ENCODE data around the gene PDE9A. TPM values are rescaled to one million over a fixed set of nuclear protein-coding genes. Genes with fewer than 3 reads are reported as not detected.

Gene PDE9A
- total and polyA plus RNA-seq, 2 experiments from 2014 or later: 14.3 to 19.6 TPM

GRCh38 chr21:42680058-42680330 is 26.6 kb downstream of the PDE9A start:
- WGBS (ENCODE audit: low lambda C conversion rate, missing lambda C conversion rate): 92% methylated on average over 7 of the region's 7 CpGs
- no peaks in the 10 kb centered on the region for H4K20me1 ChIP-seq (ENCODE audit: insufficient read depth, poor library complexity, severe bottlenecking)
- TF ChIP-seq EZH2 (IDR thresholded peaks at IDR 0.05; ENCODE audit: borderline replicate concordance): no peak

GRCh38 chr21:42680429-42680828 is 27.0 kb downstream of the PDE9A start:
- no peak overlapping the region for H3K27ac ChIP-seq
- H3K4me3 ChIP-seq: no peak overlapping the region
- H3K36me3 ChIP-seq (replicated peaks; ENCODE audit: insufficient read depth, low read depth): no peaks in the 10 kb centered on the region
- no peaks in the 10 kb centered on the region for H3K9me2 ChIP-seq (replicated peaks; ENCODE audit: insufficient read depth)
- peaks cover 12% of the 10 kb centered on the region for H3K4me1 ChIP-seq (ENCODE audit: insufficient read depth)
- TF ChIP-seq EZH2phosphoT487 (IDR thresholded peaks at IDR 0.05; ENCODE audit: low read depth, severe bottlenecking, unreplicated experiment) (no peak), CTCF (IDR thresholded peaks at IDR 0.05; ENCODE audit: poor library complexity) (no peak), EZH2 (IDR thresholded peaks at IDR 0.05; ENCODE audit: borderline replicate concordance) (no peak)
- no peaks in the 10 kb centered on the region for H4K20me1 ChIP-seq (ENCODE audit: insufficient read depth, poor library complexity, severe bottlenecking)
- no peak overlapping the region for H2AFZ ChIP-seq
- H3K27me3 ChIP-seq: no peaks in the 10 kb centered on the region
- H3K79me2 ChIP-seq: peaks cover 8% of the 10 kb centered on the region
- H3K9me3 ChIP-seq (ENCODE audit: low read depth): no peaks in the 10 kb centered on the region
- DNase-seq (ENCODE audit: low spot score): no peak
- H3K4me2 ChIP-seq: no peak overlapping the region
- 95% methylated on average over 10 of the region's 11 CpGs for WGBS (ENCODE audit: low lambda C conversion rate, missing lambda C conversion rate)

More at GRCh38 chr21:42680058-42680330, 26.6 kb downstream of the PDE9A start:
- Histone ChIP-seq H3K4me1 (ENCODE audit: insufficient read depth) (peaks cover 16% of the 10 kb centered on the region), H3K4me2 (no peak overlapping the region), H3K9me3 (ENCODE audit: low read depth) (no peaks in the 10 kb centered on the region), H3K27ac (no peak overlapping the region), H3K36me3 (replicated peaks; ENCODE audit: insufficient read depth, low read depth) (no peaks in the 10 kb centered on the region), H3K79me2 (peaks cover 11% of the 10 kb centered on the region), H3K9me2 (replicated peaks; ENCODE audit: insufficient read depth) (no peaks in the 10 kb centered on the region), H2AFZ (no peak overlapping the region), H3K27me3 (no peaks in the 10 kb centered on the region), H3K4me3 (no peak overlapping the region)
- no peak for DNase-seq (ENCODE audit: low spot score)

- Histone ChIP-seq H2AFZ (no peak overlapping the region), H4K20me1 (ENCODE audit: insufficient read depth, poor library complexity, severe bottlenecking) (no peaks in the 10 kb centered on the region), H3K4me2 (no peak overlapping the region), H3K4me3 (no peak overlapping the region), H3K9me3 (ENCODE audit: low read depth) (no peaks in the 10 kb centered on the region), H3K27ac (no peak overlapping the region), H3K4me1 (ENCODE audit: insufficient read depth) (peaks cover 12% of the 10 kb centered on the region), H3K9me2 (replicated peaks; ENCODE audit: insufficient read depth) (no peaks in the 10 kb centered on the region), H3K79me2 (peaks cover 5% of the 10 kb centered on the region), H3K27me3 (no peaks in the 10 kb centered on the region), H3K36me3 (replicated peaks; ENCODE audit: insufficient read depth, low read depth) (no peaks in the 10 kb centered on the region)
- WGBS (ENCODE audit: low lambda C conversion rate, missing lambda C conversion rate): 94% methylated on average over 24 of the region's 24 CpGs
- no peak for TF ChIP-seq EZH2phosphoT487 (IDR thresholded peaks at IDR 0.05; ENCODE audit: low read depth, severe bottlenecking, unreplicated experiment)
- no peak for DNase-seq (ENCODE audit: low spot score)
These were observed 28.1 kb downstream of the PDE9A start for GRCh38 chr21:42681296-42682206.

- no peak overlapping the region for H3K4me2 ChIP-seq
- TF ChIP-seq CTCF (IDR thresholded peaks at IDR 0.05; ENCODE audit: poor library complexity) (no peak), EZH2phosphoT487 (IDR thresholded peaks at IDR 0.05; ENCODE audit: low read depth, severe bottlenecking, unreplicated experiment) (no peak), EZH2 (IDR thresholded peaks at IDR 0.05; ENCODE audit: borderline replicate concordance) (no peak)
- H3K4me1 ChIP-seq (ENCODE audit: insufficient read depth): peaks cover 10% of the 10 kb centered on the region
- H3K79me2 ChIP-seq: peaks cover 5% of the 10 kb centered on the region
- no peak overlapping the region for H3K27ac ChIP-seq
- DNase-seq (ENCODE audit: low spot score): no peak
- no peaks in the 10 kb centered on the region for H3K9me2 ChIP-seq (replicated peaks; ENCODE audit: insufficient read depth)
- no peaks in the 10 kb centered on the region for H3K27me3 ChIP-seq
- no peaks in the 10 kb centered on the region for H3K36me3 ChIP-seq (replicated peaks; ENCODE audit: insufficient read depth, low read depth)
- no peak overlapping the region for H2AFZ ChIP-seq
- WGBS (ENCODE audit: low lambda C conversion rate, missing lambda C conversion rate): 80% methylated on average over 15 of the region's 15 CpGs
- no peaks in the 10 kb centered on the region for H4K20me1 ChIP-seq (ENCODE audit: insufficient read depth, poor library complexity, severe bottlenecking)
- no peak overlapping the region for H3K4me3 ChIP-seq
- H3K9me3 ChIP-seq (ENCODE audit: low read depth): no peaks in the 10 kb centered on the region
These were observed 29.3 kb downstream of the PDE9A start for GRCh38 chr21:42682661-42683210.
